ENCODE measurements around the gene CADM1. TPM values are rescaled to one million over a fixed set of nuclear protein-coding genes. Genes with fewer than 3 reads are reported as not detected.

Gene CADM1
- total RNA-seq, 4 donors from 2014 or later: 1.2 to 2.5 (median 2.2) TPM

DNA sequence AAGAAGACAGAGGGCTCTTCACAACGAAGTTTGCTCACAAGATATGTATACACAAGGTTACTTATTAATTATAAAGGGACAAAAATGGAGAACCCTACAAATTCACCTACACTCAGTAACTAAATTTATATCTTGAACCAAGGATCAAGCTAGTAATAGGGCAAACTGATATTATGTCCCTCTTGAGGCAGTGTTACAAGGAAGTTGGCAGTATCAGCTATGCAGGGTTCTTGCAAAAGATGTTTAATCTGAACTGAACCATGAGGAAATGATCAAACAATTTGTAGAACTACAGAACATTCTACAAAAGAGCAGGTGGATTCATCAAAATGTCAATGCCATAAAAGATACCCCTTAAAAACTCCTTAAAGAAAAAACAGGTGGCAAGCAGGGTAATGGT is 10.7 kb downstream of the CADM1 start:
- TF ChIP-seq POLR2A (IDR thresholded peaks at IDR 0.05): no peak
- TF ChIP-seq, protein P1, sequence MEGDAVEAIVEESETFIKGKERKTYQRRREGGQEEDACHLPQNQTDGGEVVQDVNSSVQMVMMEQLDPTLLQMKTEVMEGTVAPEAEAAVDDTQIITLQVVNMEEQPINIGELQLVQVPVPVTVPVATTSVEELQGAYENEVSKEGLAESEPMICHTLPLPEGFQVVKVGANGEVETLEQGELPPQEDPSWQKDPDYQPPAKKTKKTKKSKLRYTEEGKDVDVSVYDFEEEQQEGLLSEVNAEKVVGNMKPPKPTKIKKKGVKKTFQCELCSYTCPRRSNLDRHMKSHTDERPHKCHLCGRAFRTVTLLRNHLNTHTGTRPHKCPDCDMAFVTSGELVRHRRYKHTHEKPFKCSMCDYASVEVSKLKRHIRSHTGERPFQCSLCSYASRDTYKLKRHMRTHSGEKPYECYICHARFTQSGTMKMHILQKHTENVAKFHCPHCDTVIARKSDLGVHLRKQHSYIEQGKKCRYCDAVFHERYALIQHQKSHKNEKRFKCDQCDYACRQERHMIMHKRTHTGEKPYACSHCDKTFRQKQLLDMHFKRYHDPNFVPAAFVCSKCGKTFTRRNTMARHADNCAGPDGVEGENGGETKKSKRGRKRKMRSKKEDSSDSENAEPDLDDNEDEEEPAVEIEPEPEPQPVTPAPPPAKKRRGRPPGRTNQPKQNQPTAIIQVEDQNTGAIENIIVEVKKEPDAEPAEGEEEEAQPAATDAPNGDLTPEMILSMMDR (IDR thresholded peaks at IDR 0.05 in 4 of 5, conservative IDR thresholded peaks at IDR 0.05 in 1 of 5): no peak
- H3K27ac ChIP-seq: no peak overlapping the region
- H3K4me1 ChIP-seq: no peaks in the 10 kb centered on the region
- no peak overlapping the region for H3K4me3 ChIP-seq
- no peaks in the 10 kb centered on the region for H3K9me3 ChIP-seq
- in situ Hi-C loops (cut with MboI; ENCODE audit: low sequenced_read_pairs in 4 of 4) (loop anchor here in 2 of 4 donors (10.0 kb wide), 1 partner anchor 159 kb away; no protein-coding TSS in a partner anchor), intact Hi-C loops (cut with DNase I; ENCODE audit: low total_unique reads) (no loop called here)
- DNase-seq (no peak), ATAC-seq (no peak)
- H3K36me3 ChIP-seq: no peaks in the 10 kb centered on the region
- no peaks in the 10 kb centered on the region for H3K27me3 ChIP-seq

DNA sequence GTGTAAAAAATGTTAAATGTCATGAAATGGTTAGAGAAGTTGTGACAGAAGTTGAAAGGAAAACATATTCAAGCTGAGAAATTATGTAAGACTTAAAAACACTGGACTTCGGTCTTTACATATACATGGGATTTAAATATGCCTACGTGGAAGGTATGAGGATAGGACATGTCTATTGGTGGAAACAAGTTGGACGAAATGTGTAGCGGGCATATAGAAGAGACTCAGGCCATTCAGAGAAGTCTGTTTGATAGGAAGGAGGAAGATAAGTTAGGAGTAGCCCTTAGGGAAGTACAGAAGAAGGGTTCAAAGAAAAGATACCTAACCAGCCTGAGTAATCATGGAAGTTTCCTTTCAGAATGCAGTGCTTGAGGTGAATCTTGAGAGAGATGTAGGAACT is 14.7 kb downstream of the CADM1 start:
- in situ Hi-C loops (cut with MboI; ENCODE audit: low sequenced_read_pairs in 4 of 4): no loop called here
- no peak overlapping the region for H3K4me3 ChIP-seq
- no peak for ATAC-seq

DNA sequence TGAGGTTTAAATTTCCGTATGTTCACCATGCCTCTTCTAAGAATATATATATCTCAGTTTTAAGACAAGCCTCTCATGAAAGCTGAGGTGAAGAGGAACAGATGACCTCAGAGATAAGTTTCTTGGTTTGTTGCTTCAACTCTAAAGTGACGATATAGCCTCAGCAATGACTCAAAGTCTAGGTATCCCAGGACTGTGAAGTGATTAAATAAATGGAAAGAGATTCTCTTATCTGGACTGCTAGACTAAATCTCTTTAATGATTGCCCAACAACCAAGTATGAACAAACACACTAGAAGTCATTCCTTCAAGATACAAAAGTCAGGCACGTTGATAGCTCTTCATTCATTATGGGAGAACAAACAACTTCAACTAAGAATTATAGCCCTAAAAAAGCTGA is 15.3 kb downstream of the CADM1 start:
- Histone ChIP-seq H3K36me3 (no peaks in the 10 kb centered on the region), H3K27me3 (no peaks in the 10 kb centered on the region), H3K9me3 (no peaks in the 10 kb centered on the region), H3K27ac (no peak overlapping the region), H3K4me3 (no peak overlapping the region), H3K4me1 (no peaks in the 10 kb centered on the region)
- ATAC-seq: no peak
- intact Hi-C loops (cut with DNase I; ENCODE audit: low total_unique reads): no loop called here
- no peak for DNase-seq
- TF ChIP-seq POLR2A (IDR thresholded peaks at IDR 0.05): no peak
- TF ChIP-seq, protein P1 (IDR thresholded peaks at IDR 0.05 in 4 of 5, conservative IDR thresholded peaks at IDR 0.05 in 1 of 5): no peak
- in situ Hi-C loops (cut with MboI; ENCODE audit: low sequenced_read_pairs in 4 of 4): no loop called here

More for the DNA sequence above, 14.7 kb downstream of the CADM1 start:
- TF ChIP-seq, protein P1 (IDR thresholded peaks at IDR 0.05 in 4 of 5, conservative IDR thresholded peaks at IDR 0.05 in 1 of 5): no peak
- TF ChIP-seq POLR2A (IDR thresholded peaks at IDR 0.05): no peak
- no peak for DNase-seq
- H3K27ac ChIP-seq: no peak overlapping the region
- no peaks in the 10 kb centered on the region for H3K4me1 ChIP-seq
- no peaks in the 10 kb centered on the region for H3K27me3 ChIP-seq
- no peaks in the 10 kb centered on the region for H3K9me3 ChIP-seq
- intact Hi-C loops (cut with DNase I; ENCODE audit: low total_unique reads): no loop called here
- no peaks in the 10 kb centered on the region for H3K36me3 ChIP-seq

DNA sequence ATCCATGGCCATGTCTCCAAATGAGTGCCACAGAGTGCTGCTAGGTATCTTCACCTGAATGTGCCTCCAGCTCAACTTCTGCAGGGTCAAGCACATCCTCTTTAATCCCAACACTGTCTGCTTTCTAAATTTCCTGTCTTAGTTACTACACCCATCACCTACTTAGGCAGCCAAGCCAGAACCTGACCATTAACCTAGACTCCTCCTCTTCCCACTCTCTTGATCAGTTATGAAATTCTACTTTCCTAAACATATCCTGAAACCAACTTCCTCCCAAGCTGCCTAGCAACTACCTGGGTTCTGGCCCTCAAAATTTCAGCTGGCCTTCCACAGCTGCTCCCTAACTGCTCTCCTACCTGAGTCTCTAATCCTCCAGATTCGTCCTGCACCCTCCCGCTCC is 22.7 kb downstream of the CADM1 start:
- TF ChIP-seq, protein P1 (IDR thresholded peaks at IDR 0.05 in 4 of 5, conservative IDR thresholded peaks at IDR 0.05 in 1 of 5): no peak
- no peak for TF ChIP-seq POLR2A (IDR thresholded peaks at IDR 0.05)
- Histone ChIP-seq H3K4me3 (no peak overlapping the region), H3K27me3 (no peaks in the 10 kb centered on the region), H3K9me3 (no peaks in the 10 kb centered on the region), H3K27ac (no peak overlapping the region), H3K4me1 (no peaks in the 10 kb centered on the region), H3K36me3 (no peaks in the 10 kb centered on the region)
- ATAC-seq (no peak), DNase-seq (no peak)
- intact Hi-C loops (cut with DNase I; ENCODE audit: low total_unique reads): no loop called here
- in situ Hi-C loops (cut with MboI; ENCODE audit: low sequenced_read_pairs in 4 of 4): no loop called here

DNA sequence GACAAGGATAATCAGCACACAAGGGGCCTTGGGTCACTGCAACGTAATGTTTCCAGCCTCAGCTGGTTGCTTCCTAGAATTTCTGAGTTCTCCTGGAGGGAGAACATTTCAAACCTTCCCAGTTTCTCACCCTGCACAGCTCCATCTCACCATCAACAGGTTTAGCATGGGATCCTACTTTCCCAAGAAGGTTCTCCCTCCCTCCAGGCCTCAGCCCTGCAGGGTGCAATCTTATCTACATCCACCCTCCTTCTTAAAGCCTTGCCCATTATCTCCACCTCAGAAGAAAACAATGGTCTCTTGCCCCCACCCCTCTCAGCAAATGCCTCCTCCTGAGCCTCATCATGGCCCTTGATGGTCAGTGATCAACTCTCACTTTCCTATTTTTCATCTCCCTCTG is 23.6 kb downstream of the CADM1 start:
- intact Hi-C loops (cut with DNase I; ENCODE audit: low total_unique reads): no loop called here
- in situ Hi-C loops (cut with MboI; ENCODE audit: low sequenced_read_pairs in 4 of 4): no loop called here
- Histone ChIP-seq H3K27me3 (no peaks in the 10 kb centered on the region), H3K36me3 (no peaks in the 10 kb centered on the region), H3K9me3 (no peaks in the 10 kb centered on the region), H3K4me1 (no peaks in the 10 kb centered on the region), H3K4me3 (no peak overlapping the region), H3K27ac (no peak overlapping the region)
- no peak for TF ChIP-seq POLR2A (IDR thresholded peaks at IDR 0.05)
- TF ChIP-seq, protein P1 (IDR thresholded peaks at IDR 0.05 in 4 of 5, conservative IDR thresholded peaks at IDR 0.05 in 1 of 5): no peak
- no peak for DNase-seq
- ATAC-seq: no peak

All from gastrocnemius medialis (tissue), 4 donors.